ENCODE measurements around the gene USH2A. TPM values are rescaled to one million over a fixed set of nuclear protein-coding genes. Genes with fewer than 3 reads are reported as not detected.

The USH2A gene
- polyA plus RNA-seq, 1 donor, result 0.05 TPM

DNA sequence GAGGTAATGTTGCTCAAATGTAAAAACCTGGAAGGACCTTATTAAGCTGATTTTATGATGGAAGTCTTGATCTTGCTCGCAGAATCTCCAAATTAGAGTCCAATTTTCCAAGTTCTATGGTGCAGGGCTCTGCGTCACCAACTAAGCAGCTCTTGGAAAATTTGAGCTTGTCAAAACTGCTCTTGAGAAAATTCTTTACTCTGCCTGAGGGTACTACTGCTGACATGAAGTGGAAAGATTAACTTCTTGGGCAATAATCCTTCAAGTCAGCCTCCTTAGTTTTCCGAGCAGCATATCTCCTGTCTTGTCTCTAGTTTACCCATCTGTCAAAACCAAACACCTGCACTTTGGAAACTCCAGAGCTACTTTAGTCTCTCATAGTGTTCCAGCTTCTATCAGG lies 562.4 kb downstream of the USH2A start:
- no peak for DNase-seq

DNA sequence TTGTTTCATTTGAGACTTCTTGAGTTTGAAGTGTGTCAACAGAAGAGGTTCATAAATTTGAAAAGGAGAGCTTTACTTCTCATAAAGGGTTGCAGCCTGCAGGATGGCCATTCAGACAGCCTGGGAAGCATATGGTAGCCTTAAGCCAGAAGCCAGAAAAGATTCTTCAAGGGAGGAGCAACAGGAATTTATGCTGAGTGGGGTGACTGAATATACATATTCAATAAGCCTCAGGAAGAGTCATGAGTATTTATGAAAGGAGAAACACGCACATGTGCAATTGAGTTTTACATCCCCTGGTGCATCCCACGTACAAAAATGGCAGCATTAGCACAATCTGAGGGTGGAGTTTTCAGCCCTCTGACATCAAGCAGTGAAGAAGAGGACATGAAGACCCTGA lies 565.9 kb downstream of the USH2A start:
- no peak for DNase-seq

DNA sequence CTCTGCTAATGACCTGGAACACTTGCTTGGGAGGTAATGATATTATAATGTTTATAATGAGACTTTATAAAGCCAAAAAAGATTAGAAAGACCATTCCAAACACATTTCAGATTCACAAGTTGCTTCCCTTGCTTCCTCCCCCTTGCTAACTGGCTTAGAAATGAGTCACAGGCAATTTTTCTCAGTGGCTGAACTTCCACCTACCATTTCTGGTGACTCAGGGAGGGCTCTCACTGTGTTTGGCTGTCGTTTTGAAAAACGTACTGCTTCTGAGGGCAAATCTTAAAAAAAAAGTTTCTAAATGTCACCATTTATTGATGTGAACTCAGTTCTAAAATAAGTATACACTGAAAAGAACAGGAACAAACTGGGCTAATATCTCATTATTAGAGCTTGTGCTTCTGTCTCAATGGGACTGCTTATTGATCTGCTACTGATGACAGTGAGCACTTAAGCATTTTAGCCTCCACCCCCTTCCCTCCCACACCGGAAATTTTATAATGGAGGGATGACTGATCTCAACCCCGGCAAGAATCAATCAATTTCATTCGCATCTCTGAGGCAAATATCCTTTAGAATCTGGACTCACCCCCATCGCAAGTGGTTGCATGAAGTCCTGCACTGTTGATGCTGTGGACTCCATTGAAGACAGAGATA lies 577.9 kb downstream of the USH2A start:
- no peak for DNase-seq

DNA sequence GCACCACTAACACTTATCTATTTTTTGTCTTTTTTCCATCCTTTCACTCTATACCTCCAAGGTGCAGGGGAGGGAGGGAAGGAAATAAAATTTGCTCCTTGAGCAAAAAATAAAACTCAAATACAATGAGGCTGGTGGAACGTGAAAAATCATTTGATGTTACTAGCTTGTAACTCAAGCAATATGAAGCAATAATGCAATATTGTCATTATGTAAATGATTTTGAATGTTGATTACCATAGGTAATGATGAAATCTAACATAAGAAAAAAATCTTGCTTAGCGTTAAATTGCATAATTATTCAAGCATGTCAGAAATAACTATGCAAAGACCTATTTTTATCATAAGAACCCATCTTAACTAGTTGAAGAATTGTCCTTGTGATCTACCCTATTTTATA lies 578.5 kb downstream of the USH2A start:
- no peak for DNase-seq

DNA sequence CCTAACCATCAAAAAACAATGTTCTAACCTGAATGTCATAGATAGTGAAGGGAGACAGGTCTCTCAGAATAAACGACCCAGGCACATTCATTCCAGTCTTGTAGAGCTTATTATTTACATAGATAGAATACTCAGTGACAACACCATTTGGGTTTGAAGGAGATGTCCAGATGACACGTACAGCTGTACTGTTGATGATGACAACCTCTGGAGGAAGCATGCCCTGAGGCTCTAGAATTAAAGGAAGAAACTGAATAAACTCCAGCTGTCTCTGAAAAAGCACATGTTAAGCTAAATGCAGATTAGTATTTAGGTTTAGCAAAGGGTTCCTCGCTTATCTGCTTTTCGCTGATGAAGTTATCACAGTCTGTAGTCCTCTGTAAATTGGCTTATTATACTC lies 579.0 kb downstream of the USH2A start:
- DNase-seq, result no peak

DNA sequence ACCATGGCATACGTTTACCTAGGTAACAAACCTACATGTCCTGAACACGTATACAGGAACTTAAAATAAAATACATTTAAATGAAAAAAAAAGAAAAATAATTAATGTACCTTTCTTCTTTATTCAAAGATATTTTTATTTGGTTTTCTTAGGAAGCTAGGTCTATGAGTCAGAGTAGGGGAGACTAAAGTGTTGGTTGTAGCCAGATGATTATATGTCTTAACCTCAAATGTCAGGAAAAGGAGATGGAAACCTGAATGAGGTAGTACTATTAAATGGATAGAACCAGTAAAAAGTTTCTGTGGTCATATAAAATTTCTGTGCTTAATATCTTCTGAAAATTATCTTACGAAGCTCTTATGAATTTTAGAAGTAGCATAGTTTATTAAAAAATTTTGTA lies 580.3 kb downstream of the USH2A start:
- no peak for DNase-seq

DNA sequence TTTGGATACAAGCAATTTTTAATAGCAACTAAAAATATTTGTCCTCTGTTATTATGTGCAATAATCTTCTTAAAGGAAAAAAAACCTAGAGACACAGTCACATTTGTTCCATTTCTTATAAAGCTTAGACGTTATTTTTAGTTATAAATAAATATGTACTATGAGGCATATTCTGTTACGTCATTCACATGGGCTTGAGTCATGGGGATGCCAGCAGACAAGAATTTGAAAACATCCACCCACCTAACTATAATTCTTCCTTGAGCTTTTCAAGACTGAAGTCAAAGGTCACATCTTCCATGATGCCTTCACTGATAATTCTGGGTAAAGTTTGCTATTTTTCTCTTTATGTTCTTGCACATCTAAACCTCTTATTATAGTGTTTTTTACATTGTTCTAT lies 587.3 kb downstream of the USH2A start:
- no peak for DNase-seq

DNA sequence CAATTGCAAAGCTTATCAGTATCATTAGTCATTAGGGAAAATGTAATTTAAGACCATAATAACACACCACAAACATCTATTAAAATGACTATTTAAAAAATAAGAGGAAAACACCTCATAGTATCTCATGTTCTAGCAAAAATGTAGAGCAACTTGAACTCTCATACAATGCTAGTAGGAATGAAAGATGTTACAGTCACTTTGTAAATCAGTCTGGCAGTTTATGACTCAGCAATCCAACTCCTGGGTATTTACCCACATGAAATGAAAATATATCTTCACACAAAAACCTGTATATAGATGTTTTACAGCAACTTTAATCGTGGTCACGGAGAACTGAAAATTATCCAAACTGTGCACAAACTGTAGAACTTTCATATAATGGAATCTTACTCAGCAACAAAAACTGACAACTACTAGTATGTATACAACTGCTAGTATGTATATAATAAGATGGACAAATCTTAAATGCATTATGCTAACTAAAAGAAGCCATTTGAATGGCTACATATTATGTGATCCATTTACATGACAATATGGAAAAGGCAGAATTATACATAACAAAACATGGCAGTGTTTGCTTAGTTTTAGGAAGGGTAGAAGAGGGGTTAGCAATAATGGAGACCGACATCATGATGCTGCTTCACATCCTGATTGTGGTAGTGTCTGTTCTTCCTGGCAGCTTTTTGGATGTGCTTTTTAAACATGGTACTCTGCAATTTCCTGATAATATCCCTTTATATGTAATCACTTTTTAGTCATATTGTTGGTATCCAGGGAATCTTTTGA lies 589.1 kb downstream of the USH2A start:
- no peak for DNase-seq

DNA sequence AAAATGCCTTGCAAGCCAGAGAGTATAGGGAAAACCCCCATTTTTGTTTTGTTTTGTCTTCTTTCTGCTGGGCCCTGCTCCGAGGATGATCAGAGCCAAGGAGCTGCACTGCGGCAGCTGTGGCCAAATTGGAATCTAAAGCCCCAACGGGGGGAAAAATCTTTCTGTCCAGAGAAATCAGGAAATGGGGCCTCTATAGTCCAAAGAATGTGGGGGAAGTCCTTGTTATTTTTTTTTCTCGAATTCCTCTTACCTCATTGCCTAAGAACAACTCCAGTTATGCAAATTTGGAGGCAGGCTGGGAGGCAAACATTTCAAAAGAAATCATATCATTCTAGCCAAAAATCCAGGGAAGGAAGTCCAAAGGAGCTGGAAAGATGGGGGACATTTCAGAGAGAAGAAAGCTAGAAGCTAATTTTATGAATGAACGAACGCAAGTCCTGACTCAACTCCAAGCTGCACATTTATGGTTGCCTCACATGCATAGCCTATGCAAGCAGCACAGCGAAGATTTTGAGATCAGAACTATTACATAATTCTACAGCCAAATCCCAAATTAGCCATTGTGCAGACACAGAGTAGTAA lies 592.9 kb downstream of the USH2A start:
- peak; percentile 69 for DNase-seq

DNA sequence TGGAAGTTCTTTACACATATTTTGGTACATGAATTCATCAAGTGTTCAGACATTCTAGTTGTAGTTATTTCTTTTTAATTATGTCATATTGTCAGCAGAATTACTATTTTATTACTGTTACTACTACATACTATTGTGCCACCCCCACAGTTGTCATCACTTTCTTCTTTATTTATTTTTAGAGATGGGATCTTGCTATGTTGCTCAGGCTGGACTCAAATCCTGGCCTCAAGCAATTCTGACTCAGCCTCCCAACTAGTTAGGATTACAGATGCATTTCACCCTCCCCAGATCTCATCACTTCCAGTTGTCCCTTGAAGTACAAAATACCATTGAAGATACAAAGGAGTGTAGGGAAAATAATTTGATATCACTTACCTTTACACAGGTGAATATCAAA lies 598.2 kb downstream of the USH2A start:
- no peak for DNase-seq

DNA sequence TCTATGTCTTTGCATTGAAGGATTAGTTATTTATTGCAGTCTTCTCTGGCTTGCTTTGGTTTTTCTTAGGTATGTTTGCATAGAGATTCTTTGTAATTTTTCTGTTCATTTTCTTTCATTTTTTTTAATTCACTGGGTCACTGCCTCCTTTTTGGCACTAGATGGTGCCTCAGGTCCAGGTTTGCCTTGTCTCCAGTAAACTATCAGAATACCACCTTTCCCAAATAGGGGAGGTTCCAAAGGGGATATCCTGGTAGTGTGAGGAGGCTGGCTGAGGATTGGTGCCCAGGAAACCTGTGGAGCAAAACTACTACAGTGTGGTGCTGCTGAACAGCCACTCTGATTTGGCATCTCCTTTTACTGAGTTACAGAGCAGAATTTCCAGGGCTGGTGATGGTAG lies 599.0 kb downstream of the USH2A start:
- no peak for DNase-seq

DNA sequence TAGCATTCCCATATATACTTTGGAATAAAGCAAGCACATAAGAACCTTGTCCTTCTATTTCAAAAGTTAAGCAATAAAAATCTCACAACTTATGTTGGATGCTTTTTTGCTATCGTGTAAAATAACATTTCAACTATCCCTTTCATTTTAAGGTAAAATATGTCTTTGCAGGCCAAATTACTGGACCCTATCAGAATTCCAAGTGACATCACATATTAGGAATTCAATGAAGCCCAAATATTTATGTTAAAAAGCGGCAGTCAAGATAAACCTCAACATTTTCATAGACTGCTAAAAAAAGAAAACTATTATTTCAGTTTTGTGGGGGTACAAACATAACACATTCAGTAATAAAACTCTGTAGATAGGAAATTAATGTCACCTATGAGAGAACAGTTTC lies 604.1 kb downstream of the USH2A start:
- no peak for DNase-seq

DNA sequence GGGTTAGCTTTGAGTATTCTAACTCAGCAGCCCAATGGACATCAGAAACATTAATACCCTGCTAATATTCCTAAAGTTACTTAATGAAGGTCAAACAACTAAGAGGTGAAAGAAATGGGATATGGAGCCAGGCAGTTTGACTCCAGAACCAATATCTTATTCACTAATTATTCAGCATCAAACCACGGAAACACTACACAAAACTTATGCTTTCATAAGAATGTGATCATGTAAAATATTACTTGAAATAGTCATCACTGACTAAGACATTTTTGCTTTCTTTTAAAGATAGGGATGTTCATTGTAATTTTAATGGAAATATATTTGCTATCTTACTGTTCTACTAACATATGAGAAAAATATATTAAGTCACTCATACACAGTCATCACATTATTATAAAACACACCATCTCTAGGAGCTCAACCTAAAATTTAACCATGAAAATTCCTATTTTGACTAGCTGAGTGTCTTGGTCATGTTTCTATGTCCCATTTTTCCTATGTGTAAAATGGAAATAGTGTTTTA lies 615.3 kb downstream of the USH2A start:
- no peak for DNase-seq

DNA sequence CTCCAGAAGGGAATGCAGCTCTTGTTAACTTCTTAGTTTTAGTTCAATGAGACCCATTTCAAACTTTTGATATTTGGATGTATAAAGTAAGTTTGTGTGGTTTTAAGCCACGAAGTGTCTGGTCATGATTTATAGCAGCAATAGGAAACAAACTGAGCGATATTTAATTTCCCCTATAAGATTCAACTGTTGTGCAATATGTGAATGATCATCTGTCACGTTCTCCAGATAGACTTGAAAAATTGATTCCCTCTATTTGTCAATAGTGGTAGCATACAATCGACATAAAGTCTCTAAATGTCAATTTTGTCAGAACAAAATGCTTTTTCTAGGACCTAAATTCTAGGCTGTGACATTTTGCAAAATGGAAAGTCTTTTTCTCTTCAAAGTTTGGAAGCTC lies 616.0 kb downstream of the USH2A start:
- no peak for DNase-seq

DNA sequence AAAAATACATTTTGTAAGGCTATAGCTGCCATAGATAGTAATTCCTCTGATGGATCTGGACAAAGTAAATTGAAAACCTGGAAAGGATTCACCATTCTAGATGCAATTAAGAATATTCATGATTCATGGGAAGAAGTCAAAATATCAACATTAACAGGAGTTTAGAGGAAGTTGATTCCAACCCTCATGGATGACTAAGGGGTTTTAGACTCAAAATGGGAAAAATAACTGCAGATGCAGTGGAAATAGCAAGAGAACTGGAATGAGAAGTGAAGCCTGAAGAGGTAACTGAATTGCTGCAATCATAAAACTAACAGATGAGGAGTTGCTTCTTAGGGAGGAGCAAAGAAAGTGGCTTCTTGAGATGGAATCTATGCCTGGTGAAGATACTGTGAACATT lies 625.4 kb downstream of the USH2A start:
- no peak for DNase-seq

DNA sequence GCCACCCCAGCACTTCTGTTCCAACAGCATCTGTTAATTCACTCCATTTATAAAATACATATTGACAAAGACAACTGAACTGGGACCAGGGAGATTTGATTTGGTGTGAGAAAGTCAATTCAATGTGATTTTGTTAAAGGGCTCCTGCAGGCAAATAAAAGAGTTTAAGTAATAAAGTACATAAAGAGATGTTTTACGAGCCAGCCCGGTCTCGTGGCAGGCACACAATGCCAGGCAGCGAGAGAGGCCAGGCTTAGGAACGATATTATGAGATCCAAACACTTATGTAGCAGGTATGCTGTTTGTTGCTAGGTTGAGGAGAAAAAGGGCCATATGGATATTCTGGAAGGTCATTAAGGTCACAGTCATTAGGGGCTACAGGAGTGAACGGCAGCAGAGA lies 629.1 kb downstream of the USH2A start:
- DNase-seq, result no peak

DNA sequence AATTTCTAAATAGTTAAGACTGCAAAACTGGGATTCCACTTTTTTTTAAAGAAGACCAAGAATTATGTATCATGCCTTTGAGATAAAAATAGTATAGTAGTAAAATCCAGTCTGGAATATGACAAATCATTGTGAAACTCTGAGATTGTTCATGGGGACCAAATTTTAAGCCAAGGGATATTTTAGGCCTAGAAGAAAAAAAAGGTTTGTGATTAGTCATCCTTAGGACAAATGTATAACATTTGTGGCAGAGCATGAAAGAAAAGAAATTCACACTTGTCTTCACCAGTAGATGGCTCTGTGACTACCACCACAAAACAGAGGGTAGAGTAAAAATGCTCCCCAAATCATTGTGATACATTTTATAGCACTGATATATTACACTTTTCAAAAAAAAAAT lies 630.1 kb downstream of the USH2A start:
- DNase-seq, result no peak

DNA sequence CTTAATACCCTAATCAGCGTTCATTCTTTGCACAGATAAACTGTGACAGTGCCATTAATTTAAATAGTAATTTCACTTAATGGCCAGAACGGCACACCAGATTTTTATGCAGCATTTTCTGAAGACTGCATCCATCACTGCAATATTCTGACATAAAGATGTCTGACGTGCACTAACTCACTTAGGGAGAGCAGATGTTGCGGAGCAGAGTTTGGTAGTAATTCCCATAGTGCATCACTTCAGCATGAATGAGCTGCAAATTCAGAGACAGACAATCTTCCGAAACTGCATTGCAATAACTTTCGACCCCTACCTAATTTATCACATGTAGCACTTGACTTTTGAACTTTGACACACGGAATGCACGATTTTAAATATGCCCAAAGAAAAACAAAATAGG lies 630.8 kb downstream of the USH2A start:
- no peak for DNase-seq

DNA sequence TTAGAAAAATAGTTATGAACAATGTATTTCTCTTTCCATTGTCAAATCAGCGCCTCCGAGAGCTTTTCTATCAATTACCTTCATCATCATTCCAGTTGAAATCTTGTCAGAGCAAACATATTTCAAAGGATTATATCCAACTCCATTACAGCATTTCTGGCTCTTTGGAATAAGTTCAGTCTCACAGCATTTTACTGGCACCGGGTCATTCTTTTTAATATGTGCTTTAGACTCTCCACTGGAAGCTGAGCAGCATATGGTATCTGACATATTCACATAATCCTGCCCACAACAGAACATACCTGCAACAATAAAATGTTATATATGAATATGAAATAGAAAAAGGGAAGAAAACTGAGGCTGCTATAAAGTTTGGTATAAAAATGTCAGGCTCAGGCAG lies 633.3 kb downstream of the USH2A start:
- no peak for DNase-seq

DNA sequence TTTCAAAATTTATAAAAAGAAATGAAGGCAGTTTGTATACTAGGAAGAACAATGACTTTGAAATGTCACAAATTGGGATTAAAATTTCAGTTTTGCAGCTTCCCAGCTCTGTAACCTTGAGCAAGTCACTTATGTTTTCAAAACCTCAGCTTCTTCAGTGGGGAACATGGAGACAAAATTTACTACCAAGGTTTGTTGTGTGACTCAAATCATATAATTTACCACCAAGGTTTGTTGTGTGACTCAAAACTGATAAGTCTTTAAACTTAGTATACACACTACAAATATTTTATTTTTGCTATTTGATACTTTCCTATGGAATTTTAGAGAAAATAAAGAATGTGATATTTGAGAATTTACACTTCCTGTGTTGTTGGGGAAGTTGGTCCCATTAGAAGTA lies 636.3 kb downstream of the USH2A start:
- no peak for DNase-seq

DNA sequence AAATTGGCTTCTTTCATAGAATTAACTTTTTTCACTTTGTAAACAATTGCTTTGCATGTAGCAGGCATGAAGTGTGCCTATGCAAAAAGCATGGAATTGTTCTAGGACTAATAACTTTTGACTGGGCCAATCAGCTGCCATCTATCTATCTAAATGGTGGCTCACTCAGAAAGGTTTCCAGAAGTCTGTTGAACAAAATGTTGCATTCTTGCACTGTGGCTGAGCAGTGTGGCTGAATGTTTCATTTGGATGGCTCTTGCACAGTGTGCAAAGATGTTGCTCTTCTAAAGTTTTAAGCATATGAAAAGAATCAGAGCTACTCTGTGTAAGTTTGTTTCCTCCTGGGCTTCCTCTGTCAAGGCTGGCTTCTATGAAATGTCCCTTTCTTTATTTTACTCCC lies 642.6 kb downstream of the USH2A start:
- no peak for DNase-seq

DNA sequence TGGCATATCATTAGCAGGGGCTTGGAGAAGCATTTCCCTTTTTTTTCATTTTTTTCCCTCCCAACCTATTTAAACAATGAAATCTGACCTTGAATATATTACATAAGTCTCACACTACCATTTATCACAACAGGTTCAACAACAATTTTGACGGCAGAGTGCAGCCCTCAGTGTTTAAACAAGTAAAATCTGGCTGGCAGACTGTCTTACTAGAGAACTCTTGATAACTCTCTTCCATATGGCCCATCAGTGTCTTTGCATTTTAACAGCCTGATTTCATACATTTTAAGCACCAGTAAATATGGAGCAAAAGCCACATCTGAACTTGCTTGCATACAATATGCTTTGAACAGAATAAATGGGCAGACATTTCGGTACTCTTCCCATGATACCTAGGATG lies 643.1 kb downstream of the USH2A start:
- no peak for DNase-seq

DNA sequence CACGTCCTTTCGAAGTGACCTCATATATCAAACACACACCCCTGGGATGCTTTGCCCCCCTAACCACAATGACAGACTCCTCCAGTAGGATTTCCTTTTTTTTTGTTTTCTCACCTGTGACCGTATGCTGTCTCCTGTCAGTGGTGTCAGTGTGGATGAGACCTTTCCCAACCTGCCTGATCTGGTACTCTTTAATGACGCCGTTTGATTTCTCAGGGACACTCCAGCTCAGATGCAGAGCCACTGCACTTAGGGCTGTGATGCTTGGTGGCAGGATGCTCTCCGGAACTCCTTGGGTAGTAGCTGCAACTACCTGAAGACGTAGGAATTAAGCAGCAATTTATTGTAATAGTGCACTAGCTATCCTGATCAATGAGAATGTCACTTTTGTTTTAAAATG lies 643.5 kb downstream of the USH2A start:
- DNase-seq, result no peak

DNA sequence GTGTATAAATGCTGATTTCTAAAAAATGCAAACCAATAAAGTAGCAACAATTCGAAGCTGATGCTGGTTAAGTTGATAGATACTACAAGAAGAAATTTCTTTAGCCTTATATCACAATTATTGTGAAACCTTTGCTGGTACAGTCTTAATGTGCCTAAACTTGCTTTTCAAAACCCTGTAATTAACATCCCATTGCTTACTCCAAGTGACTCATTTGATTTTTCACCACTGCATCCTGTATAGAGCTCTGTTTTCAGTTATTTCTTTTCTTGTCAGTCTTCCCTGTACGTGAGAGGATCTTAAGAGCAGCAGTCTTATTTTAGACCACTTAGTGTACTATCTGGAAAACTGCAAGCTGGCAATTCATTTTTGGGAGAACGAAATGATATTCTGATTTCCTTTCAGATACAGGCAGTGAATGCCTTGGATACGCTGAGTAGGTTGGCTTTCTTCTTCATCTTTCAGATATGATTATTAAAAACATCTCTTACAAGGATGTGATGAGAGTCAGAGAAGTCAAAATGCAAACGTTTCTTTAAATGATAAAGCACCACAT lies 645.8 kb downstream of the USH2A start:
- DNase-seq, result no peak
